ENCODE results near the gene SHROOM4.

SHROOM4 gene, protein sequence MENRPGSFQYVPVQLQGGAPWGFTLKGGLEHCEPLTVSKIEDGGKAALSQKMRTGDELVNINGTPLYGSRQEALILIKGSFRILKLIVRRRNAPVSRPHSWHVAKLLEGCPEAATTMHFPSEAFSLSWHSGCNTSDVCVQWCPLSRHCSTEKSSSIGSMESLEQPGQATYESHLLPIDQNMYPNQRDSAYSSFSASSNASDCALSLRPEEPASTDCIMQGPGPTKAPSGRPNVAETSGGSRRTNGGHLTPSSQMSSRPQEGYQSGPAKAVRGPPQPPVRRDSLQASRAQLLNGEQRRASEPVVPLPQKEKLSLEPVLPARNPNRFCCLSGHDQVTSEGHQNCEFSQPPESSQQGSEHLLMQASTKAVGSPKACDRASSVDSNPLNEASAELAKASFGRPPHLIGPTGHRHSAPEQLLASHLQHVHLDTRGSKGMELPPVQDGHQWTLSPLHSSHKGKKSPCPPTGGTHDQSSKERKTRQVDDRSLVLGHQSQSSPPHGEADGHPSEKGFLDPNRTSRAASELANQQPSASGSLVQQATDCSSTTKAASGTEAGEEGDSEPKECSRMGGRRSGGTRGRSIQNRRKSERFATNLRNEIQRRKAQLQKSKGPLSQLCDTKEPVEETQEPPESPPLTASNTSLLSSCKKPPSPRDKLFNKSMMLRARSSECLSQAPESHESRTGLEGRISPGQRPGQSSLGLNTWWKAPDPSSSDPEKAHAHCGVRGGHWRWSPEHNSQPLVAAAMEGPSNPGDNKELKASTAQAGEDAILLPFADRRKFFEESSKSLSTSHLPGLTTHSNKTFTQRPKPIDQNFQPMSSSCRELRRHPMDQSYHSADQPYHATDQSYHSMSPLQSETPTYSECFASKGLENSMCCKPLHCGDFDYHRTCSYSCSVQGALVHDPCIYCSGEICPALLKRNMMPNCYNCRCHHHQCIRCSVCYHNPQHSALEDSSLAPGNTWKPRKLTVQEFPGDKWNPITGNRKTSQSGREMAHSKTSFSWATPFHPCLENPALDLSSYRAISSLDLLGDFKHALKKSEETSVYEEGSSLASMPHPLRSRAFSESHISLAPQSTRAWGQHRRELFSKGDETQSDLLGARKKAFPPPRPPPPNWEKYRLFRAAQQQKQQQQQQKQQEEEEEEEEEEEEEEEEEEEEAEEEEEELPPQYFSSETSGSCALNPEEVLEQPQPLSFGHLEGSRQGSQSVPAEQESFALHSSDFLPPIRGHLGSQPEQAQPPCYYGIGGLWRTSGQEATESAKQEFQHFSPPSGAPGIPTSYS (N-terminal part only)

DNA sequence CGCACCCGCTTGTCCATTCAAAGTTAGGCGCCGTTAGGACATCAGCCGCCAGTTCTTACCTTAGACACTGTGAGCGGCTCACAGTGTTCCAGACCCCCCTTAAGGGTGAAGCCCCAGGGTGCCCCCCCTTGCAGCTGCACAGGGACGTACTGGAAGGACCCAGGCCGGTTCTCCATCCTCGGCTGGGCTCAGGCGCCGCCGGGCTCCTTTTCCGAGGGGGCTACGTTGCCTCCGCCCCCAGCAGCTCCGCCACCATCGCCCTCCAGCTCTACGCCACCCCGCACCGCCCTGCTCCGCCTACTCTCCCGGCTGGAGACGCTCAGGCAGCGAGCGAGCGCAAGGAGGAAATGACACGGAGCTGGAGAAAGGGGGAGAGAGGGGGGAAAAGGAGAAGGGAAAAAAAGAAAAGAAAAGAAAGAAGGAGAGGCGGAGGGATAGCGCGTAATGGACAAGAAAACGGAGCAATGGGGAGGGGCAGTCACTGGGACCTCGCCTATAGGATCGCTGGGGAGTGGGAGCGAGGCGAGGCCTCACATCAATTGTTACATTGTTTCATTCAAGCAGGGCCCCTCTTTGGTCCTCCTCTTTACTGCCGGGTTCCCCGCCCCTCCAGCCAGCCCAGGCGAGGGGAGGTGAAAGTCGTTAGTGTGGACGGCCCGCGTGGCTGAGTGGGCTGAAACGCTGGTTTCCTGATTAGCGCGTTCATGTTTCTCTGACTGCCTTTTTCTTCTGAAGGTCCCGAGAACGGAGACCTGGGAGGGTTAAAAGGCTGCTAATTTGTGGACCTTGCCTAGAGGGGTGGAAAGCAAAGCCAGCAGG is at the start of gene SHROOM4:
TSS of gene SHROOM4 (minus strand) at position 352 of the 819 bp plus-strand sequence. CDS start at position 176, 176 bp downstream.
- no peak for DNase-seq (ENCODE audit: low read depth in 1 of 2, low spot score in 1 of 2)

- DNase-seq (ENCODE audit: low read depth in 1 of 2, low spot score in 1 of 2), result no peak
Observed at GRCh38 chrX:50863471-50863870, 49.5 kb upstream of the SHROOM4 start.

DNA sequence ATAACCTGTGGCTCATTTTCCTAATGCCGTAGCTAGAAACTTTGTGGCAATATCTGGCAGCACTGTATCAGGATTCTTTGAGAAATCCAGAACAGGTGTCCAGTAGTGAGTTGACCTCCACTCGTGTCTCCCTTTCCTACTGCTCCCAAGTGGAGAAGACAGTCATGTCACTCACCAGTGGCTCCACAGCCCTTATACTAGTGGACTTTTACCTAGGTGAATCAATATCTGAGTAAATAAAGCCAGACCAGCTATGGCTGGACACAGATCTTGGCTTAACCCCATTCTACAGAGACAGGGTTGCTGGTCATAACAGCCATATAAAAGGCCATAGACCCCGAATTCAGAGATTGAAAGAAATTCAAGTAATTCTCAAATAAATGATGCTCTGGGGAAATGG is 46.5 kb upstream of the SHROOM4 start:
- no peak for DNase-seq (ENCODE audit: low read depth in 1 of 2, low spot score in 1 of 2)

DNA sequence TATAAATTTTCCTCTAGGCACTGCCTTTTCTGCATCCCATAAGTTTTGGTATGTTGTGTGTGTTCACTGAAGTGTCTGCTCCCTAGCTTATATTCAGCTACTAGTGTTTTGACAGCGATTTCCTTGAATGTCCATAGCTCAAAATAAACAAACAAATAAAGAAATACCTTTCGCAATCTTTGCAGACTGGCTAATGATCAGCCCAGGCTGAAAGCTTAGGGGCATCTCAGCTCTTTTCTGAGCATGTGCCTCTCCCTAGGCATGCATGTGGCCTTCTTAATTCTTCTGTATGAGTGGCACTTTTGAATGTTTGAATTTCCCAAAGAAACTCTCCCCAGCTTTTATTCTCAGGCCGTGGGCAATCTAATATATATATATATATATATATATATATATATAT is 44.6 kb upstream of the SHROOM4 start:
- no peak for DNase-seq (ENCODE audit: low read depth in 1 of 2, low spot score in 1 of 2)

DNA sequence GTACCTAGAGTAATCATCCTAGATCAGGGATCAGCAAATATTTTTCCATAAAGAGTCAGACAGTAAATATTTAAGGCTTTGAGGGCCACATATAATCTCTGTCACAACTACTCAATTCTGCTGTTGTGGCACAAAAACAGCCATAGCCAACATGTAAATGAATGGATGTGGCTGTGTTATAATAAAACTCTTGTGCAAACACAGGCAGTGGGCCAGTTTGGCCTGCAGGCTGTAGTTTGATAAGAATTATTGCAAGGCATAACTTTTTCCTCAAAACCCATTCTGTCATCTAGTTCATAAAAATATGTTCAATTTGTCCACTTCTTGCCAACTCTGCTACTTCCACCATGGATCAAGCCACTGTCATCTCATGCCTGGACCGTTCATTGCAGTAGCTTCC is 39.4 kb upstream of the SHROOM4 start:
- no peak for DNase-seq (ENCODE audit: low read depth in 1 of 2, low spot score in 1 of 2)

DNA sequence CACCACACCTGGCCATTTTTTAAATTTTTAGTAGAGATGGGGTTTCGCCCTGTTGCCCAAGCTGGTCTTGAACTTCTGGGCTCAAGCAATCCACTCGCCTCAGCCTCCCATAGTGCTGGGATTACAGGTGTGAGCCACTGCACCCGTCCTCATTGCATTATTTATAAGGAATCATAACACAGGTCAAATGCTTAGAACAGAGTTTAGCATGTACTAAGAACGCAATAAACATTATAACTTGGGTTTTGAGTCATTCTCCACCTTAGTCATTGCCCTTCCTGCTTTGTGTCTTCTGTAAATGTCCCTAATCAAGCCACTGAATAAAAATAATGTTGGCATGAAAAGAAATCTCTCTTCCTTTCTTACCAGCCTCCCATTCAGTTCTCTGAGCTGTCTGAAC is 38.5 kb upstream of the SHROOM4 start:
- DNase-seq (ENCODE audit: low read depth in 1 of 2, low spot score in 1 of 2), result no peak

DNA sequence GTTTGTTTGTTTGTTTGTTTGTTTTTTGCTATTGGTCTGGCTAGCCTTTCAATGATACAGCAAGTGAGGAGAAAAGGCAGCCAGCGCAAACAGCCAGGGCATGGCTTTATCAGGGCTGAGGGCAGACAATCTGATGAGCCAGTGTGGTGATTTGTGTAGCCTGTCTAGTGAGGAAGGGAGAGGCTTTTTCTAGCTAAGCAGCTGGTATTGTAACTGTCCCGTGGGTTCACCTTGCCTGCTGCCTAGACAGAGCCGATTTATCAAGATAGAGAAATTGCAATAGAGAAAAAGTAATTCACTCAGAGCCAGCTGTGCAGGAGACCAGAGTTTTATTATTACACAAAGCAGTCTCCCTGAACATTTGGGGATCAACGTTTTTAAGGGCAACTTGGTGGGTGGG is 28.2 kb upstream of the SHROOM4 start:
- no peak for DNase-seq (ENCODE audit: low read depth in 1 of 2, low spot score in 1 of 2)

- DNase-seq (ENCODE audit: low read depth in 1 of 2, low spot score in 1 of 2), result no peak
Observed at GRCh38 chrX:50839730-50840129, 25.7 kb upstream of the SHROOM4 start.

- DNase-seq (ENCODE audit: low read depth in 1 of 2, low spot score in 1 of 2), result no peak
Observed at GRCh38 chrX:50838820-50839600, 25.0 kb upstream of the SHROOM4 start.

DNA sequence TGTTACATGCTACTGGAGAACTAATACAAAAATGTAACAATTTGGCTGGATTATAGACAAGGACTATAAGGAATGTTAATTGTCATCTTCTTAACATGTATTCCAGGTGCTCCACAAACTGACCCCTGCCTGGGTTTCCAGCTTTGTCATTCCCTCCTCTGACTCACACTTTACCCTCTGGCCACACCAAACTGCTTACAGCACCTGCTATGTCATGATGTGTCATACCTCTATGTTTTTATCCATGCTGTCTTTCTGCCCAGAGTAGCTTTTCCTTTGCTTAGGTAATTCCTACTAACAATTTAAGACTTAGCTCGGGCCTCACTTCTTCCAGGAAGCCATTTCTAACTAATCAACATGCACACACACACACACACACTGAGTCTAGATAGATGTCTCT is 14.0 kb upstream of the SHROOM4 start:
- no peak for DNase-seq (ENCODE audit: low read depth in 1 of 2, low spot score in 1 of 2)

- no peak for DNase-seq (ENCODE audit: low read depth in 1 of 2, low spot score in 1 of 2)
Observed at GRCh38 chrX:50825825-50826224, 11.8 kb upstream of the SHROOM4 start.

GRCh38 chrX:50818986-50819385 is 5.0 kb upstream of the SHROOM4 start:
- no peak for DNase-seq (ENCODE audit: low read depth in 1 of 2, low spot score in 1 of 2)

DNA sequence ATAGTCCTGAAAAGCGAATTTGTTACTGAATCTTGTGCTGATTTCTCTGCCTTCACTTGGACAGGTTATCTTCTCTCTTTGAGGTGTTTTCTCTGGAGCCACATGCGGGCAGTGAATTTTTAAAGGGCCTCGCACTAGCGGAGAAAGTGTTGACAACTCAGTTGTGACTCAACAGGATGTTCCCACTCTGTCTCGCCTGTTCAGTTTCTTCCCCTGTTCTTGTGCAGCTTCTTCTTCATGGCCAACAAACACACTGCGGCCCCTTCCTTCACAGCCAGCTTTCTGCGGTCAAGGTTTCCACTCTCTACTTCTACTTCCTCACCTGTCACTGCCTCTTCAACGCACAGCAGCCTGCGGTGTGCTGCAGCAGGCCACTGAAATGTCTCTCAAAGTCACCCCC is 1.1 kb upstream of the SHROOM4 start:
- DNase-seq (ENCODE audit: low read depth in 1 of 2, low spot score in 1 of 2), result no peak

- no peak for DNase-seq (ENCODE audit: low read depth in 1 of 2, low spot score in 1 of 2)
Observed at GRCh38 chrX:50814701-50815100, 707 bp upstream of the SHROOM4 start.

GRCh38 chrX:50812995-50813842 is 775 bp downstream of the SHROOM4 start:
- DNase-seq (ENCODE audit: low read depth in 1 of 2, low spot score in 1 of 2), result no peak

GRCh38 chrX:50805276-50805675 is 8.7 kb downstream of the SHROOM4 start:
- no peak for DNase-seq (ENCODE audit: low read depth in 1 of 2, low spot score in 1 of 2)

DNA sequence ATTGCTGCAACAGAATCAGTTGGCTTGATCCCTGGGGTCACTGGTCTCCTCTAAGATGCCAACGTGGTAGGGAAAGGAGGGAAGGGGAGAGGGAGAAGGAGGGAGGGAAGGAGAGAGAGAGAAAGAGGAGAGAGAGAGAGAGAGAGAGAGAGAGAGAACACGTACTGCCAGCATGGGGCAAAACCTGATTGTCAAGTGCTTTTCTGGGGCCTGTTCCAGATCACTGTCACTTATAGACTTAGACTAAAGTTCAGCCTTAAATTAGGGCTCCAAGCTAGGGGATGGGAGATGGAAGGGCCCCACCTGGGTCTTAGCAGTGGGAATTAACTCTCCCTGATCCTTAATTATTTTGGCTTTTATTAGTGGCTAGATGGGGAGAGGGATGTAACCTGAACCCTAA is 12.9 kb downstream of the SHROOM4 start:
- DNase-seq (ENCODE audit: low read depth in 1 of 2, low spot score in 1 of 2), result no peak

GRCh38 chrX:50799531-50799961 is 14.4 kb downstream of the SHROOM4 start:
- DNase-seq (ENCODE audit: low read depth in 1 of 2, low spot score in 1 of 2), result no peak

- no peak for DNase-seq (ENCODE audit: low read depth in 1 of 2, low spot score in 1 of 2)
Observed at GRCh38 chrX:50798783-50799182, 15.2 kb downstream of the SHROOM4 start.
